NCI-H1694 (cell line): ENCODE measurements around the gene ZSWIM1.
"Not testable (repeated sequence)": the region's sequence is repeated elsewhere in the genome, so short reads cannot be mapped to it uniquely, and the experiment has no call there.

Experiments
- DNase-seq: peaks from one replicate; lab custom pipeline; 2025; lab: John Stamatoyannopoulos, UW

The ZSWIM1 gene

DNA sequence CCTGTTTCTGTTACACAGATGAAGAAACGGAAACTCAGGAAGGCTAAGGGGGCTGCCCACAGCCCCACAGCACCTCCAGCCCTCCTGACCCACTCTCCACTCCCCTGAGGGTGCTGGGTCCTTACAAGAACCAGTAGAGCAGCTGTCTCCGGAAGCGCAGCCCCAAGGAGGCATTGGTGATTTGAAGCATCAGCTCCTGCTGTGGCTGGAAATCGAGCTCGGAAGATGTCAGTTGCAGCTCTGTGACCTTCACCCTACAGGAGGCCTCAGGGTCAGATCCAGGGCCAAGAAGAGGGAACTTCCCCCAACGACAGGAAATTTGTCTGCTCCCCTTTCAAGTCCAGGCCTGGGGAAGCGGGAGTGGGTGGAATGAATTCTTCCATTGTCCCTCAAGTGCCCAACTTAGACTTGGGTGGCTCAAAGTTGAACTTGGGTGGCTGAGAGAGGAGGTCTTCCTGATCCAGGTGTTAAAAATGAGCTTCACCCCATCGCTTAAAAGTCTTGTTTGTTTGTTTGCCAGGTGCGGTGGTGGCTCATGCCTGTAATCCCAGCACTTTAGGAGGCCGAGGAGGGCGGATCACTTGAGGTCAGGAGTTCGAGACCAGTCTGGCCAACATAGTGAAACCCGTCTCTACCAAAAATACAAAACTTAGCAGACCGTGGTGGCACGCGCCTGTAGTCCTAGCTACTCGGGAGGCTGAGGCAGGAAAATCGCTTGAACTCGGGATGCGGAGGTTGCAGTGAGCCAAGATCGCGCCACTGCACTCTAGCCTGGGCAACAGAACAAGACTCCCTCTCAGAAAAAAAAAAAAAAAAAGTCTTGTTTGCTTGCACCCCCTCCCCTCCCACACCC is 29.0 kb downstream of the ZSWIM1 start:
- DNase-seq: no peak

DNA sequence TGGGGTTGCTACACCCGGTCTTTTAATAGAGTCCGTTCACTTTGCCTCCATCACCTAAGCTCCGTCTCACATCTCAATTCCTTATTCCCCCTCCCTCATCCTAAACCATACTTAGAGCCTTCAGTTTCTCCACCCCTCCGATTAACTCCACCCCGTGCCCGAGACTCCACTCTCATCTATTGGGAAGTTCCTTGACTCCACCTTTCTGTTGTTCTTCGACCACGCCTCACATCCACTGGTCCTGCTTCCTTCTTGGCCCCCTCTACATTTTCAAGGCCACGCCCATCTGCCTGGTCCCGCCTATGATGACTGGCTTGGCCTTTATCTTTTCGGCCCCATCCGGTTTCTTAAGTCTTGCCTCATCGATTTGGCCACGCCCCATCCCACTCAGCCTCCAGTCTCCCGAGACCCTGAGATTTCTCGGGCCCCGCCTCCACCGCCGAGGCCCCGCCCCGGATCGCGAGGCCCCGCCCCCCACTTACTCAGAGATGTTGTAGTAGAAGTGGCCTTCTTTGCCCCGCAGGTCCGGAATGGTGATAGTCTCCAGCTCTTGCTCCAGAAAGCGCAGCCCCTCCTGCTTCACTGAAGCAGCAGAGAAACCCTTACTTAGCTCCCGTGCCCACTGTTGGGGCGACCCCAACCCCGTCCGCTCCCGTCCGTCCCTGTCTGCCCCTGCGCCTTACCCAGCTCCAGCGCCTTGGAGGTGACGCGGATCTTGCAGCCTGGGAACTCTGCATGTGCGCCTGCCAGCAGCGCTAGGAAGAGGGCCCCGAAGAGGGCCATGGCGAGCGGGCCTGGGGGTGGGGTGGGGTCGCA is 29.9 kb downstream of the ZSWIM1 start:
- DNase-seq: no peak

DNA sequence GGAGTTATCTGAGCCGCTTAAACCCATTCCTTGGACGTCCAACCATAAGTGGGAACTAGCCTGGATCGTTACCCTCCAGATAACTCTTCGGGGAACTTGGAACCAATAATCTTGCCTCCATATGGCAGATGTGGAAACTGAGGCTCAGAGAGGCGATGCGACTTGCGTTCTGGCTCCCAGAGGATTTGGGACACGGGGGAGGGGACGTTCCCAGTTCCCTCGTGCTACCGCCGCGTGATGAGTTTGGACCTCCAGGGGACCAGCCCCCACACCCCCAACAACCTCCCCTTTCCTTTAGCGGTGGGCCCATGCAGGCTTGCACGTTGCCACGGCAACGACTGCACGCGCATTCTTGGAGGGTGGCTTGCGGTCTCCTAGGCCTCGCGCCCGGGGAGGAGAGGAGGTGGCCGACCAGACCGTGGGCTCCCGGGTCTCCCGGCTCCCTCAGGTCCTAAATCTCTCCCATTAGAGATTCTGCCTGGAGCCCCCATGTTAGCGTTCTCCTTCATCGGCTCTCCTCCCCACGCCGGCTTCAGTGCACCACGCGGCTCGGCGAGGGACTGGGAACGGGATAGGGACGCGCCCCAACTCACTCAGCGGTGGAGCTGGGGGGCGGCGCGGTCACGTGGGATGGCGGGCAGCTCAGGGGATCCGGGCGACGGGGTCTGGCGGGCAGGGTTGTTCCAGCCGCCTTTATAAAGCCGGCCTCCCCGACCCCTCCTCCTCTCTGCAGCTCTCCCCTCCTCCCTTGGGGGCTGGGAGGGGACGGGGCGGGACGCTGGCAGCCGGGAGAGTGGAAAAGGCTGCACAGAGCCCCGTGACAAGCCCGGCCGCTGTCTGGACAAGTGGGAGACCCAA is 30.7 kb downstream of the ZSWIM1 start, which contains the start of gene PLTP:
Gene PLTP, minus strand, starts transcription at position 670 of the 858 bp plus-strand sequence. CDS start 703 bp downstream, outside the sequence.
- no peak for DNase-seq

DNA sequence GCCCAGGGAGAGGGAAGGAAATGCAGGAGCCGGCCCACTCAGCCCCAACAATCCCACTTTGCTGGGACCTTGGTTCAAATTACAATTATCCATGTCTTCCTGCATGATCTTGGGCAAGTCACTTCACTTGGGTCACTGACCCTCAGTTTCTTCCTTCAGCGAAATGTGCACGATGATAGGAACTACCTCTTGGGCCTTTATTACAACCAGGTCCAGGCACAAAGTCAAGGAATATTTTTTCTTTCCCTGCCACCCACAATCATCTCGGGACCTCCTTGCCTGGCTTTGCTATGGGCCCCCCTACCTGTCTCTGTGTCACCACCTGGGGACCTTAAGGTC is 31.3 kb downstream of the ZSWIM1 start:
- no peak for DNase-seq

DNA sequence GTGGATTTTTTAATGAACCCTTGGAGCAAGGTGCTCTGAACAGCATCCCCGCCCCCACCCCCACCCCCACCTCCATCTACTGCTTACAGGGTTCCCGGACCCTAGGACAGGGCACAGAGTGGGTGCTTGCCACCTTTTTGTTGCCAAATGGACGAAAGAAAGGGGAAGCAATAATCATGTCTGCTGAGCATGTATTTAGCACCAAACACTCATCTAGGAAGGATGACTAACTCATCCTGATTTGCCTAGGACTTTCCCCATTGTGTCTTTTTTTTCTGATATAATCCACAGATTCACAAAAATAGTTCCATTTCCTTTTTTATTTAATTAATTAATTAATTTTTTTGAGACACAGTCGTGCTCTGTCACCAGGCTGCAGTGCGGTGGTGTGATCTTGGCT is 32.1 kb downstream of the ZSWIM1 start:
- no peak for DNase-seq

DNA sequence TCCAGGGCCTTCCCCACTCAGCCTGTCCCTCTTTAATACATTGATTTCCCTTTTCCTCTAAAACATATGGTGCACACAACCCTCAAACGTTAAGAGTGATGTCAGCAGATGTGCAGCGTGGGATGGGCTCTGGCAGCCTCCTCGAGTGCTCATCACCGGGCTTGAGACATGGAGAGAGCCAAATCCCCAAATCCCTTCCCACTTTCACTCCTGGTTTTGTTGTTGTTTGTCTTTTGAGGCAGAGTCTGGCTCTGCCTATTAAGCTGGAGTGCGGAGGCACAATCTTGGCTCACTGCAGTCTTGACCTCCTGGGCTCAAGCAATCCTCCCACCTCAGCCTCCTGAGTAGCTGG is 36.7 kb downstream of the ZSWIM1 start:
- DNase-seq: no peak

DNA sequence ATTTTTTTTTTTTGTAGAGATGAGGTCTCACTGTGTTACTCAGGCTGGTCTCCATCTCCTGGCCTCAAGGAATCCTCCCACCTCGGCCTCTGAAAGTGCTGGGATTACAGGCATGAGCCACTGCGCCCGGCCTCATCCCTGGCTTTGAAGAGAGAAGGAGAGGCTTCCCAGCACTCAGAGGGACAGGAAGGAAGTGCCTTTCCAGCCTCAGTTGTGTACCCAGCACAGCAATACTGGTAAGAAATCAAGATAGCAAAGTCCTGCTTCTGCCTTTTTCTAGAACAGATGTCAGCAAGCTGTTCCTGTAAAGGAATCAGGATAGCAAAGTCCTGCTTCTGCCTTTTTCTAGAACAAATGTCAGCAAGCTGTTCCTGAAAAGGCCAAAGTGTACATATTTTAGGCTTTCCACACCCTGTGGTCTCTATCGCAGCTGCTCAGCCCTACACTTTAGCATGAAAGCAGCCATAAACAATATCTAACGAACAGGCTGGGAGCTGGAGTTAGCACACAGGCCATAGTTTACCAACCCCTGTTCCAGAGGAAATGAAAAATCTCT is 37.2 kb downstream of the ZSWIM1 start:
- no peak for DNase-seq

DNA sequence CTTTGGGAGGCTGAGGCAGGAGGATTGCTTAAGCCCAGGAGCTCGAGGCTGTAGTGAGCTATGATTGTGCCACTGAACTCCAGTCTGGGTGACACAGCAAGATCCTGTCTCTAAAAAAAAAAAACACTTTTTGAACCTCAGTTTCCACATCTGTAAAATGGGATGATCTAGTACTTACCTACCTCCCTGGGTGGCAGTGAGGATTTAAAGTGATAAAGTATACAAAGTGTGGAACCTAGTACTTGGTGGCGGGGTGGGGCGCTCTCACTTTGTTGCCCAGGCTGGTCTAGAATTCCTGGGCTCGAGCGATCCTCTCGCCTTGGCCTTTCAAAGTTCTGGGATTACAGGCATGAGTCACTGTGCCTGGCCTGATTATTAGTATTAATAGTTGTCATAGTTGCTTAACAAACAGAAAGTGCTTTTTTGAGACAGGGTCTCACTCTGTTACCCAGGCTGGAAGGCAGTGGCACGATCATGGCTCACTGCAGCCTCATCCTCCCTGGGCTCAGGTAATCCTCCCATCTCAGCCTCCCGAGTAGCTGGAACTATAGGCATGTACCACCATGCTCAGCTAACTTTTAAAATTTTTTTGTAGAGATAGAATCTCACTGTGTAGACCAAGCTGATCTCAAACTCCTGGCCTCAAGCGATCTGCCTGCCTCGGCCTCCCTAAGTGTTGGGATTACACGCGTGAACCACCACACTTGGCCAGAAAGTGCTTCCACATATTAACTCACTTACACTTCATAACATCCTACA is 37.9 kb downstream of the ZSWIM1 start:
- no peak for DNase-seq

DNA sequence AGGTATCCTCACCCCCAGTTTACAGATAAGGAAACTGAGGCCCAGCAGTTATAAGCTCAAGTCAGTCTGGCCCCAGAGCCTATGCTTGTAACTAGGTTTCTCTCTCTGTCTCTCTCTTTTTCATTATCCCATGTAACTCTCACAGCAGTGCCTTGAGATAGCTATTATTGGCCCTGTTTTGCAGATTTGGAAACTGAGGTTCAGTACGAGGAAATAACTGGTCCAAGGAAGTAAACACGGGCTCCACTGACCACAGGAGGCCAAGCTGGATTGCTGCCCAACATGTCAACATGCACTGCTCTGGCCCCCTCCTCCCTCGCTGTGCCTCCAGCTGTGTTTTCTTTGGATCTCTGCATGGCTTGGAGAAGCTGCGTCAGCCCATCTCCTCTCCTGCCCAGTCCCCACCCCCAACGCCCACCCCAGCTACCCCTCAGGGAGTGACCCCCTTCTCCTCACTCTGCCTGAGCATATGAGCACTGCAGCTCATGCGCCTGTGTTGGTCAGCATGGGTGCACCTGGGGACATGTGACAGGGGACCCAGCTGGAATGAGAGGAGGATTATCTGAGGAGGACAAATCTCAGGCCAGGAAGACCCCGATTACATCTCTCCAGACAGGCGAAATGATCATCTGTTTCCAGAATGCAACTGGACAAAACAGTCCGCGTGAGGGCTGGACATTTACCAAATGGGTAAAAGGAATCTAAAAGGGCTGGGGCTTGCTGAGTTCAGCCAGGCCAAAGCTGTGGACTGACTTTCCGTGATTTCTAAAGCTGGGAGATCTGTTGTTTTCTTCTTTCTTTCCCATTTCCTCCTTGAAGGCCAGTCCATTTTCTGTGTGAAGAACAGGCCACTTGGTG is 38.7 kb downstream of the ZSWIM1 start:
- DNase-seq: no peak

DNA sequence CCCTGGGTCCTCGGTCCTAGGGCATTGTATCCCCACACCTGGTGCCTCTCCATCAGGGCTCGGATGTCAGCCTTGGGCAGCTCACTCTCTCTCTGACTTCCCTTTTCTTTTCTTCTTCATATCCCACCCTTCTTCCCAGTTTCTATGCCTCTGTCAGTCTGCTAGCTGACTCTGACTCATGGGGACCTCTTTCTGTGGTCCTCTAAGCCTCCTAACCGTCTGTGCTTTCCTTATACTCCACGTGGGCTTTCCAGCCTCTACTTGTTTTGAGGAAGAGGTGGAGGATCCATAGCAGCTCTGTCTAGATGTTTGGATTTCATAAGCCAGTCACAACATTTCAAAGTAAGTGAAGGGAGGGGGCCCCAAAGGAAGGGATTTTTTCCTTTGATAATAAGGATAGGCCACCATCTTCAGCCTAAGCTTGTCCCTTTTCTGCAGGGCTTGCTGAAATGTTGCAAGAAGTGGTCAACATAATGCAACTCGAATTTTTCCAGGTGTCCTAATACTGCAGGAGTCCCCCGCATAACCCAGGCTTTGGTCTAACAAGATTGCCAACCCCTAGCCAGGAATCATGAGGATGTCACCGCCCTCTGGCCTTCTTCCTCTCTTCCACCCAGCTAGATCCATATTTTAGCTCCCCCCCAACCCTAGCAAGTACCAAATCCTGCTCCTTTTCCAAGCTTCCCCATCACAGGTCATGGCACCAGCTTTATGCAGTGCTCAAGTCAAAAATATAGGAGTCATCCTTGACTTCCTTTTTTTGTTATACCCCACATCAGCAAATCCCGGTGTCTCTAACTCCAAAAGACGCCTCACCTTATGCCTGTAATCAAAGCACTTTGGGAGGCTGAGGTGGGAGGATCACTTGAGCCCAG is 39.7 kb downstream of the ZSWIM1 start:
- DNase-seq: no peak

DNA sequence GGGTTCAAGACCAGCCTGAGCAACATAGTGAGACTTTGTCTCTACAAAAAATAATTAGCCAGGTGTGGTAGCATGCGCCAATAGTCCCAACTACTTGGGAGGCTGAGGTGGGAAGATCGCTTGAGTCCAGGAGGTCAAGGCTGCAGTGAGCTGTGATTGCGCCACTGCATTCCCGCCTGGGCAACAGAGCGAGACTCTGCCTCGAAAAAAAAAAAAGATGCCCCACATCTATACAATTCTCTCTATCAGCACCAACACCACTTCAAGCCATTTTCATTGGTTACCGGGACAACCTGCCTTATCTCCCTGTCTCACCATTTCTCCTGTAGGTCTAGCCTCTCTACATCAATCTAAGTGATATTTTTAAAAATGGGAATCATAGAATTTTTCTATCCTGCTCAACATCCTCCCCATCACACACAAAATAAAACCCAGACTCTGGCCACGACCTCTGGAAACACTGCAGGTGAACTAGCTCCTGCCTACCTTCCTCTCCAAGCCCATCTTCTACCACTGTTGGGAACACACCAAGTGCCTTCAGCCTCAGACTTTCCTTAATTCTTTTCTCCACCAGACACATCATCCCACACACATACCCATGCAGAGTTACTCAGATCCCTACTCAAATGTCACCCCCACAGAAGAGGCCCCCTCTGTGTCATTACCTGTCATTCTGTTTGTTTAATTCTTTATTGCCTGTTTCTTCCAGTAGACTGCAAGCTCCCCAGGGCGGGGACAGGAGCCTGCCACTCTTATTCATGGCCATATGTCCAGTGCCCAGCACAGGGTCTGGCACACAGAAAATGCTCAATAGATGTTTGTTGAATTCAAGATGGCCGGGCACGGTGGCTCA is 40.5 kb downstream of the ZSWIM1 start:
- DNase-seq: no peak

DNA sequence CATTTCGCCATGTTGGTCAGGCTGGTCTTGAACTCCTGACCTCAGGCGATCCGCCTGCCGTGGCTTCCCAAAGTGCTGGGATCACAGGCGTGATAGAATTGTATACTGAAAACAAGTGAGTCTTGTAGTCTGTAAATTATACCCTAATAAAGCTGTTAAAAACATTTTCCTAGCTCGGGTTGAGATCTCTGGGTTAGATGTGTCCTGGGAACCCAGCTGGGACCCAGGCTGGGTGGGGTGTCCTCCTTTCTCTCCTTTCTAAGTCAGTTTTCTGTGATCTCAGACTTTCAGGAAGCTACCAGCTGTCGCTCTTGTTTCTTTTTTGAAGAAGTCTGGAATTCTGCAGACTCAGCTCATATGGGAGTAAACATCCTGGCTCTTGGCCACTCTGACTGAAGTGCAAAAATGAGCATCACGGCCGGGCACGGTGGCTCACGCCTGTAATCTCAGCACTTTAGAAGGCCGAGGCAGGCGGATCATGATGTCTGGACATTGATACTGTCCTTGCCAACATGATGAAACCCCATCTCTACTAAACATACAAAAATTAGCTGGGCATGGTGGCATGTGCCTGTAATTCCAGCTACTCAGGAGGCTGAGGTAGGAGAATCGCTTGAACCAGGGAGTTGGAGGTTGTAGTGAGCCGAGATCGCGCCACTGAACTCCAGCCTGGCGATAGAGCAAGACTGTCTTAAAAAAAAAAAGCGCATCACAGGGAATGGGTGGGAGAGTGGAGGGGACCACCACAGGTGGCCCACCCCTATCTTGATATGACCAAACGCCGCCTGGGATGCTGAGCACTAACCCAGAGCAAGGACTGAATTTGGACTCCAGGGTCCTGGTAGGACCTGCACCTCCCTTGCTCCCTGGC is 43.6 kb downstream of the ZSWIM1 start:
- DNase-seq: no peak

DNA sequence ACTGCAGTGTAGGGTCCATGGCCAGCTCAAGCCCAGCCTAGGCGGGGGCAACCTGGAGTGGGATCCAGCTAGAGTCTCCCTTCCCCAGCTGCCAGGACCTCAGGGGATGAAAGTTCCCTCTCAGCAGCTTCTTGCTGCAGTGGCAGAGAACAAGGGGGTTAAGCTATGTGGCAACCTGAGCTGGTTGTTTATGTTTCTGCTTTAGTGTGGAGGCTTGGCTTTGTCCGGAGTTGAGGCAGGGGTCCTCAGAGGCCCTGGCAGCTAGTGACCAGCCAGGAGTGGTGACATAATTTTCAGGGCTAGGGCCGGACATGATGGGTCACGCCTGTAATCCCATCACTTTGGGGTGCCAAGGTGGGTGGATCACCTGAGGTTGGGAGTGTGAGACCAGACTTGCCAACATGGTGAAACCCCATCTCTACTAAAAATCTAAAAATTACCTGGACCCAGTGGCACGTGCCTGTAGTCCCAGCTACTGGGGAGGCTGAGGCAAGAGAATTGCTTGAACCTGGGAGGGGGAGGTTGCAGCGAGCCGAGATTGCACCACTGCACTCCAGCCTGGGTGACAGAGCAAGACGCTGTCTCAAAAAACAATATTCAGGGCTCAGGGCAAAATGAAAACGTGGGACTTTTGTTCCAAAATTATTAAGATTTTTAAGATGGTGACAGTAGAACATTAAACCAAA is 44.9 kb downstream of the ZSWIM1 start:
- no peak for DNase-seq

DNA sequence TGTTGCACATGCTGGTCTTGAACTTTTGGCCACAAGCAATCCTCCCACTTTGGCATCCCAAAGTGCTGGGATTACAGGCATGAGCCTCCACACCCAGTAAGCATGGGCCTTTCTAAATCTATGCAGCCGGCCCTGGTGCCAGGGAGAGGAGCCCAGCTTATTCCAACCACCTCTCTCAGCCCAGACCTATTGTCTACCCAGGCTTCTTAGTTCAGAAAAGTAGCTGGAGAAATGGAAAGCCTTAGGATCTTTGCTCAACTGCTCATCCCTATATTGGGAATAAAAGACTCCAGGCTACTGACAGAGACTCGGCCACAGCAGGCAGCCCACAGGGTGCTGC is 45.7 kb downstream of the ZSWIM1 start:
- DNase-seq: no peak

DNA sequence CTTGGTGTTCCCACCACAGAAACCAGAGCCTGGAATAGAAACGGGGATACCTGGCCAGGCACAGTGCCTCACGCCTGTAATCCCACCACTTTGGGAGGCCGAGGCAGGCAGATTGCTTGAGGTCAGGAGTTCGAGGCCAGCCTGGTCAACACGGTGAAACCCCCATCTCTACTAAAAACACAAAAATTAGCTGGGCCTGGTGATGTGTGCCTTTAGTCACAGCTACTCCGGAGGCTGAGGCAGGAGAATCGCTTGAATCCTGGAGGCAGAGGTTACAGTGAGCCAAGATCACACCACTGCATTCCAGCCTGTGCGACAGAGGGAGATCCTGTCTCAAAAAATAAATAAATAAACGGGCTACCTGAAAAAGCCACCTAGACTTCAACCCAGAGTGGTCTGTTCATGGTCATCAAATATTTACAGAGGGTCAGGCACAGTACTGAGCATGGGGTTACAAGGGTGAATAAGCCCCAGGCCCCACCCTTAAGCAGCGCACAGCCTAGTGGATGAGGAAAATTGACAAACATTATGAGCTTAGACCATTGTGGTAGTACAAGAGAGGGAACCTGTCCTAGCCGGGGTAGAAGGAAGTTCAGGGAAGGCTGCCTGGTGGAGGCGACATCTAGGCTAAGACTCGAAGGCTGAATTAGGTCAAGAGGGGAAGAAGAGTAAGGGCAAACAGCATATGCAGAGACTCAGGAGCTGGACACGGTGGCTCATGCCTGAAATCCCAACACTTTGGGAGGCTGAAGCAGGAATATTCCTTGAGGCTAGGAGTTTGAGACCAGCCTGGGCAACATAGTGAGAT is 46.2 kb downstream of the ZSWIM1 start:
- DNase-seq: no peak

DNA sequence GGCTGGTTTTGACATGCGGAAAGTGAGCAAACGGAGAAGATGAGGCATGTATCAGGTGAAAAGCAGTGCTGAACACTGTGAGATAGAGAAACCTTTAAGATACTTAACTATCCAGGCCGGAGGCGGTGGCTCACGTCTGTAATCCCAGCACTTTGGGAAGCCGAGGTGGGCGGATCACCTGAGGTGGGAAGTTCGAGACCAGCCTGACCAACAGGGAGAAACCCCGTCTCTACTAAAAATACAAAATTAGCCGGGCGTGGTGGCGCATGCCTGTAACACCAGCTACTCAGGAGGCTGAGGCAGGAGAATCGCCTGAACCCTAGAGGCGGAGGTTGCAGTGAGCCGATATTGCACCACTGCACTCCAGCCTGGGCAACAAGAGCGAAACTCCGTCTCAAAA is 50.7 kb downstream of the ZSWIM1 start:
- DNase-seq: not testable (repeated sequence)
